Neural progenitor cell (in vitro differentiated cells): ENCODE data around the gene NUMB. TPM values are rescaled to one million over a fixed set of nuclear protein-coding genes. Genes with fewer than 3 reads are reported as not detected.

Experiments used
- DNase-seq: peaks from one replicate; pipeline ENCODE4 v3.0.0-alpha.2; 2016; ENCODE audit warnings: low spot score
- H2AFZ ChIP-seq: fragments of 200-600 bp; sonication (generic); replicated peaks from 2 replicates; pipeline ENCODE4 v1.6.1; 2016; ENCODE audit warnings: antibody characterized with exemption
- H3F3A ChIP-seq: fragments of 200-600 bp; sonication (generic); 2 replicates; pipeline ENCODE4 v1.6.1; 2016; ENCODE audit warnings: antibody characterized with exemption, low read depth
- H3K27ac ChIP-seq: fragments of 200-600 bp; sonication (generic); 2 replicates; pipeline ENCODE4 v1.5.1; 2016; ENCODE audit warnings: mild to moderate bottlenecking
- H3K27me3 ChIP-seq: fragments of 200-600 bp; sonication (generic); 2 replicates; pipeline ENCODE4 v1.6.1; 2016; ENCODE audit warnings: mild to moderate bottlenecking, moderate library complexity
- H3K36me3 ChIP-seq: fragments of 200-600 bp; sonication (generic); 2 replicates; pipeline ENCODE4 v1.5.1; 2016
- H3K4me1 ChIP-seq: fragments of 200-600 bp; sonication (generic); 2 replicates; pipeline ENCODE4 v1.6.1; 2016; ENCODE audit warnings: mixed run types
- H3K4me2 ChIP-seq: fragments of 200-600 bp; sonication (generic); 2 replicates; pipeline ENCODE4 v1.6.1; 2016
- H3K4me3 ChIP-seq: fragments of 200-600 bp; sonication (generic); 2 replicates; pipeline ENCODE4 v1.5.1; 2016
- H3K79me2 ChIP-seq: fragments of 200-600 bp; sonication (generic); 2 replicates; pipeline ENCODE4 v1.6.1; 2016; ENCODE audit warnings: low read depth
- H3K9ac ChIP-seq: fragments of 200-600 bp; sonication (generic); 2 replicates; pipeline ENCODE4 v1.6.1; 2016
- H3K9me3 ChIP-seq: fragments of 200-600 bp; sonication (generic); 2 replicates; pipeline ENCODE4 v1.5.1; 2016; ENCODE audit warnings: low read depth
- H4K20me1 ChIP-seq: fragments of 200-600 bp; sonication (generic); 2 replicates; pipeline ENCODE4 v1.6.1; 2016; ENCODE audit warnings: low read depth
- H3K27ac Mint-ChIP-seq: 3 replicates; pipeline ENCODE4 v1.8.0; 2021; ENCODE audit warnings: mixed read lengths
- H3K27me3 Mint-ChIP-seq: 2 replicates; pipeline ENCODE4 v1.8.0; 2022; ENCODE audit warnings: low read depth, mild to moderate bottlenecking, inconsistent platforms, moderate library complexity, mixed read lengths; ENCODE audit not compliant: insufficient read depth
- H3K36me3 Mint-ChIP-seq: 3 replicates; pipeline ENCODE4 v1.8.0; 2021; ENCODE audit warnings: mixed read lengths
- H3K4me1 Mint-ChIP-seq: 3 replicates; pipeline ENCODE4 v1.8.0; 2021; ENCODE audit warnings: mixed read lengths
- H3K4me3 Mint-ChIP-seq: 3 replicates; pipeline ENCODE4 v1.8.0; 2021; ENCODE audit warnings: mild to moderate bottlenecking, moderate library complexity, mixed read lengths
- H3K9me3 Mint-ChIP-seq: 3 replicates; pipeline ENCODE4 v1.8.0; 2020; ENCODE audit warnings: mixed read lengths
- EZH2 ChIP-seq: fragments of 200-600 bp; sonication (generic); IDR thresholded peaks from 2 replicates; pipeline ENCODE4 v1.6.1; 2017; ENCODE audit warnings: antibody characterized with exemption, mild to moderate bottlenecking, moderate library complexity
- EZH2phosphoT487 ChIP-seq: fragments of 200-600 bp; sonication (generic); IDR thresholded peaks from 2 replicates; pipeline ENCODE4 v1.6.1; 2017; ENCODE audit warnings: antibody characterized with exemption
- total RNA-seq: library from RNA; depleted of rRNA; stranded (reverse); fragments of >200 nt; gene quantifications from 2 replicates; pipeline ENCODE4 v1.2.3, GENCODE V29; 2015; ENCODE audit warnings: low replicate concordance
- TF ChIP-seq, protein P1 (sequence below): fragments of 200-600 bp; sonication (generic); IDR thresholded peaks from 2 replicates; pipeline ENCODE4 v1.5.1; 2017; ENCODE audit warnings: antibody characterized with exemption, mild to moderate bottlenecking

The NUMB gene
- total RNA-seq, 1 donor from 2014 or later = 37.2 TPM

DNA sequence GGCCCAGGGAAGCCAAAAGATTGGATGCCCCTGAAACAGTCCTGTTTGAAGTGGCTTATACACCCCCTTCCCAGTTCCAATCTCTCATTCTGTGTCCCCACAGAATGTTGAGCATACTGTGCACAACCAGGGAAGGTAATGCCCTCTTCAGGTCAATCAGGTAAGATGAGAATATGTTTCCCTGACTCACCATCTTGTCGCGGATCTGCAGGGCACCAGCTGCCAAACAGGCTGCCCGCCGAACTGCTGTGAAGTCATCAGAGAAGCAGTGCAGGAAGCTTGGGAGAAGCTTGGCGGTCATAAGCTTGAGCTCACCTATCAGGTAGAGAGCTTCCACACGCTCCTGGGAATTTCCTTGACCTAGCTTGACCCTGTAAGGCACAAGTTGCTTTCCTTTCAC is 42.0 kb upstream of the NUMB start:
- Histone ChIP-seq H3K9ac (no peak overlapping the region), H3K36me3 (no peaks in the 10 kb centered on the region), H3K4me1 (no peaks in the 10 kb centered on the region), H4K20me1 (no peaks in the 10 kb centered on the region), H3F3A (no peaks in the 10 kb centered on the region), H3K79me2 (no peaks in the 10 kb centered on the region), H3K9me3 (no peaks in the 10 kb centered on the region), H3K4me2 (no peak overlapping the region), H3K27me3 (no peaks in the 10 kb centered on the region), H3K27ac (no peak overlapping the region), H3K4me3 (no peak overlapping the region), H2AFZ (no peak overlapping the region)
- Mint-ChIP-seq H3K36me3 (peaks cover 25% of the 10 kb centered on the region), H3K27ac (no peak overlapping the region), H3K4me1 (no peaks in the 10 kb centered on the region), H3K27me3 (peaks cover 2% of the 10 kb centered on the region), H3K4me3 (no peak overlapping the region), H3K9me3 (no peaks in the 10 kb centered on the region)
- no peak for DNase-seq
- TF ChIP-seq, protein P1, sequence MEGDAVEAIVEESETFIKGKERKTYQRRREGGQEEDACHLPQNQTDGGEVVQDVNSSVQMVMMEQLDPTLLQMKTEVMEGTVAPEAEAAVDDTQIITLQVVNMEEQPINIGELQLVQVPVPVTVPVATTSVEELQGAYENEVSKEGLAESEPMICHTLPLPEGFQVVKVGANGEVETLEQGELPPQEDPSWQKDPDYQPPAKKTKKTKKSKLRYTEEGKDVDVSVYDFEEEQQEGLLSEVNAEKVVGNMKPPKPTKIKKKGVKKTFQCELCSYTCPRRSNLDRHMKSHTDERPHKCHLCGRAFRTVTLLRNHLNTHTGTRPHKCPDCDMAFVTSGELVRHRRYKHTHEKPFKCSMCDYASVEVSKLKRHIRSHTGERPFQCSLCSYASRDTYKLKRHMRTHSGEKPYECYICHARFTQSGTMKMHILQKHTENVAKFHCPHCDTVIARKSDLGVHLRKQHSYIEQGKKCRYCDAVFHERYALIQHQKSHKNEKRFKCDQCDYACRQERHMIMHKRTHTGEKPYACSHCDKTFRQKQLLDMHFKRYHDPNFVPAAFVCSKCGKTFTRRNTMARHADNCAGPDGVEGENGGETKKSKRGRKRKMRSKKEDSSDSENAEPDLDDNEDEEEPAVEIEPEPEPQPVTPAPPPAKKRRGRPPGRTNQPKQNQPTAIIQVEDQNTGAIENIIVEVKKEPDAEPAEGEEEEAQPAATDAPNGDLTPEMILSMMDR = no peak
- no peak for TF ChIP-seq EZH2
- TF ChIP-seq EZH2phosphoT487 = no peak

DNA sequence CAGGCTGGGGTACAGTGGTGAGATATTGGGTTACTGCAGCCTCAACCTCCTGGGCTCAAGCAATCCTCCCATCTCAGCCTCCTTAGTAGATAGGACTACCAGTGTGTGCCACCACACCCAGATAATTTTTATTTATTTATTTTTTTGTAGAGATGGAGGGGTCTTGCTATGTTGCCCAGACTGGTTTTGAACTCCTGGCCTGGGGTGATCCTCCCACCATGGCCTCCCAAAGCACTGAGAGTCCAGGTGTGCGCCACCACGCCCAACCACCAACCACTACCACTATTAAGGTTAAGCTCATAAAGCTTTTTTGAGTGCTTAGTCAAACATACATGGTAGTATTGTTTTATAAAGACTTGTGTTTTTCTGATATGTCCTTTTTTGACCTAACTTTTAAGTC is 36.2 kb upstream of the NUMB start:
- Histone ChIP-seq H4K20me1 (peaks cover 28% of the 10 kb centered on the region), H3K79me2 (peaks cover 30% of the 10 kb centered on the region), H3K4me1 (peaks cover 20% of the 10 kb centered on the region), H3K9ac (no peak overlapping the region), H3K27ac (no peak overlapping the region), H3K4me3 (no peak overlapping the region), H2AFZ (no peak overlapping the region), H3K9me3 (no peaks in the 10 kb centered on the region), H3F3A (peaks cover 16% of the 10 kb centered on the region), H3K27me3 (peaks cover 5% of the 10 kb centered on the region), H3K36me3 (peaks cover 5% of the 10 kb centered on the region), H3K4me2 (no peak overlapping the region)
- Mint-ChIP-seq H3K9me3 (peaks cover 15% of the 10 kb centered on the region), H3K27me3 (peaks cover 3% of the 10 kb centered on the region), H3K4me1 (peaks cover 18% of the 10 kb centered on the region), H3K27ac (no peak overlapping the region), H3K4me3 (no peak overlapping the region), H3K36me3 (peaks cover 37% of the 10 kb centered on the region)
- no peak for DNase-seq
- TF ChIP-seq, protein P1 = no peak
- no peak for TF ChIP-seq EZH2phosphoT487
- TF ChIP-seq EZH2 = no peak

DNA sequence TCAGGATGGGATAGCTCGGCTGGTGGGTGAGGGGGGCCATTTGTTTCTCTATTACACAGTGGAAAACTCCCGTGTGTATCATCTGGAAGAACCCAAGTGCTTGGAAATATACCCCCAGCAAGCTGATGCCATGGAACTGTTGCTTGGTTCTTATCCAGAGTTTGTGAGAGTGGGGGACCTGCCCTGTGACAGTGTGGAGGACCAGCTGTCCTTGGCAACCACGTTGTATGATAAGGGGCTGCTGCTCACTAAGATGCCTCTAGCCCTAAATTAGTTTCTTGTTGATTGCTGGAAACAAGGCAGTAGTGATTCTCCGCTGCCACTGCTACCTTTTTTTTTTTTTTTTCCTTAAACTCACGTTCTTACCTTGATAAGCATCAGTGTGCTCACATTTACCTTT is 34.3 kb upstream of the NUMB start:
- TF ChIP-seq EZH2 = no peak
- TF ChIP-seq, protein P1 = no peak
- TF ChIP-seq EZH2phosphoT487 = no peak
- Histone ChIP-seq H3K27me3 (peaks cover 5% of the 10 kb centered on the region), H4K20me1 (peaks cover 28% of the 10 kb centered on the region), H3K36me3 (peaks cover 5% of the 10 kb centered on the region), H3K27ac (no peak overlapping the region), H2AFZ (no peak overlapping the region), H3F3A (peaks cover 19% of the 10 kb centered on the region), H3K4me1 (peaks cover 20% of the 10 kb centered on the region), H3K79me2 (peaks cover 30% of the 10 kb centered on the region), H3K4me2 (peak overlapping the region; percentile 93), H3K9me3 (no peaks in the 10 kb centered on the region), H3K9ac (no peak overlapping the region), H3K4me3 (peak overlapping the region; percentile 60)
- Mint-ChIP-seq H3K9me3 (peaks cover 16% of the 10 kb centered on the region), H3K4me1 (peaks cover 19% of the 10 kb centered on the region), H3K27ac (no peak overlapping the region), H3K36me3 (peaks cover 26% of the 10 kb centered on the region), H3K27me3 (peaks cover 5% of the 10 kb centered on the region), H3K4me3 (peak overlapping the region; percentile 84)
- no peak for DNase-seq
